HCT116 (cell line): Measurements from ENCODE around the gene GATM. TPM values are rescaled to one million over a fixed set of nuclear protein-coding genes. Genes with fewer than 3 reads are reported as not detected.

ENCODE experiments used
- ATAC-seq: fragments of 200-7000 bp; cut with Tn5 transposase; 2 replicates; pipeline ENCODE4 v1.9.1; 2020; ENCODE audit warnings: mild to moderate bottlenecking, moderate library complexity
- BruUV-seq: library from RNA; stranded (reverse); fragments of 400-500 nt; replicated peaks from 2 replicates; lab custom pipeline; 2021; lab: Mats Ljungman, UMichigan
- CTCF ChIA-PET: fragments of 300-600 bp; sonication (Branson Sonifier 250); formaldehyde crosslinking; loops from one replicate; lab custom pipeline; 2021; ENCODE audit warnings: antibody characterized with exemption; lab: Charles Lee
- POLR2A ChIA-PET: fragments of 300-600, 350-600 bp; sonication (Branson Sonifier 250); formaldehyde crosslinking; loops from one replicate; lab custom pipeline; 2021; ENCODE audit warnings: antibody characterized with exemption; lab: Charles Lee
- RAD21 ChIA-PET, 2 experiments: fragments of 300-600 bp; sonication (Branson Sonifier 250); formaldehyde crosslinking; loops; one replicate each; lab custom pipeline; 2023; ENCODE audit warnings: low total read pairs in 2 of 2; ENCODE audit not compliant: uncharacterized antibody in 2 of 2, unreplicated experiment in 2 of 2, low non-redundant PET in 1 of 2; lab: Charles Lee
- DNase-seq: peaks from one replicate; pipeline ENCODE4 v3.0.0-alpha.2; 2010; ENCODE audit warnings: low read depth, low spot score
- H2AFZ ChIP-seq: fragments of 200-600 bp; shearing (Covaris generic), sonication (generic); 2 replicates; pipeline ENCODE4 v1.6.1; 2017; ENCODE audit warnings: low read depth, mixed run types, mixed read lengths, antibody characterized with exemption, low read length; ENCODE audit not compliant: poor library complexity, severe bottlenecking
- H3K27ac ChIP-seq: 2 replicates; pipeline ENCODE4 v1.5.1; 2012; ENCODE audit warnings: low read depth, low read length
- H3K27me3 ChIP-seq: fragments of 200-600 bp; sonication (generic); 2 replicates; pipeline ENCODE4 v1.6.1; 2016; ENCODE audit warnings: mixed run types, low read length, mixed read lengths; ENCODE audit not compliant: insufficient read depth
- H3K36me3 ChIP-seq, 2 experiments: fragments of 200-500 bp in 1 of 2; fragments of 200-600 bp in 1 of 2; sonication (Bioruptor generic) in 1 of 2; sonication (generic) in 1 of 2; 2 replicates each; pipeline versions ENCODE4 v1.5.1 to v1.6.1; 2014 to 2016; ENCODE audit warnings: low read length in 2 of 2, inconsistent platforms in 1 of 2, mixed read lengths in 1 of 2, mixed run types in 1 of 2; ENCODE audit not compliant: insufficient read depth in 2 of 2, control insufficient read depth in 1 of 2
- H3K4me1 ChIP-seq, 2 experiments: fragments of 200-600 bp in 1 of 2; sonication (generic) in 1 of 2; 2 replicates each; pipeline versions ENCODE4 v1.5.1 to v1.6.1; 2012 to 2017; ENCODE audit warnings: low read length in 2 of 2, inconsistent platforms in 1 of 2, mild to moderate bottlenecking in 1 of 2, mixed read lengths in 1 of 2, mixed run types in 1 of 2, moderate library complexity in 1 of 2; ENCODE audit not compliant: insufficient read depth in 2 of 2, control insufficient read depth in 1 of 2
- H3K4me2 ChIP-seq: fragments of 200-600 bp; sonication (generic); 2 replicates; pipeline ENCODE4 v1.6.1; 2017; ENCODE audit warnings: mixed run types, low read length, mixed read lengths
- H3K4me3 ChIP-seq, 2 experiments: fragments of 200-600 bp in 1 of 2; sonication (generic) in 1 of 2; replicated peaks in 1 of 2; 2 replicates each; pipeline ENCODE4 v1.5.1; 2011 to 2016; ENCODE audit warnings: low read length in 2 of 2, control low read depth in 1 of 2, low read depth in 1 of 2, mild to moderate bottlenecking in 1 of 2, mixed read lengths in 1 of 2, mixed run types in 1 of 2
- H3K79me2 ChIP-seq: fragments of 200-600 bp; sonication (generic); 2 replicates; pipeline ENCODE4 v1.6.1; 2017; ENCODE audit warnings: mild to moderate bottlenecking, mixed run types, low read length, moderate library complexity, mixed read lengths; ENCODE audit not compliant: insufficient read depth
- H3K9ac ChIP-seq: fragments of 200-600 bp; sonication (generic); 2 replicates; pipeline ENCODE4 v1.6.1; 2016; ENCODE audit warnings: low read length, mixed read lengths
- H3K9me2 ChIP-seq: fragments of 200-600 bp; sonication (generic), shearing (Covaris generic); 2 replicates; pipeline ENCODE4 v1.6.1; 2017; ENCODE audit warnings: mixed run types, mild to moderate bottlenecking, moderate library complexity; ENCODE audit not compliant: insufficient read depth
- H3K9me3 ChIP-seq, 2 experiments: fragments of 200-500 bp in 1 of 2; fragments of 200-600 bp in 1 of 2; sonication (Bioruptor generic) in 1 of 2; sonication (generic) in 1 of 2; 2 replicates each; pipeline ENCODE4 v1.6.1; 2014 to 2017; ENCODE audit warnings: low read length in 2 of 2, mixed read lengths in 2 of 2, inconsistent platforms in 1 of 2, low read depth in 1 of 2, mild to moderate bottlenecking in 1 of 2, mixed run types in 1 of 2, moderate library complexity in 1 of 2; ENCODE audit not compliant: control insufficient read depth in 1 of 2, insufficient read depth in 1 of 2
- H4K20me1 ChIP-seq: fragments of 200-600 bp; sonication (generic), shearing (Covaris generic); 2 replicates; pipeline ENCODE4 v1.6.1; 2017; ENCODE audit warnings: mixed run types, mild to moderate bottlenecking, moderate library complexity; ENCODE audit not compliant: insufficient read depth
- CEBPB ChIP-seq: IDR thresholded peaks from 2 replicates; pipeline ENCODE4 v1.6.1; 2012; ENCODE audit warnings: low read depth
- EGR1 ChIP-seq: IDR thresholded peaks from 2 replicates; pipeline ENCODE4 v1.6.1; 2012; ENCODE audit warnings: low read depth
- EZH2 ChIP-seq: fragments of 200-600 bp; sonication (generic); IDR thresholded peaks from 2 replicates; pipeline ENCODE4 v1.6.1; 2017; ENCODE audit warnings: antibody characterized with exemption, mixed run types
- RAD21 ChIP-seq: IDR thresholded peaks from 2 replicates; pipeline ENCODE4 v1.6.1; 2012; ENCODE audit warnings: low read depth, mild to moderate bottlenecking
- TCF7L2 ChIP-seq: IDR thresholded peaks from 2 replicates; pipeline ENCODE4 v1.7.0; 2011; ENCODE audit warnings: borderline replicate concordance, inconsistent platforms; ENCODE audit not compliant: insufficient read depth, insufficient read length; ENCODE audit errors: extremely low read depth
- YY1 ChIP-seq: IDR thresholded peaks from 2 replicates; pipeline ENCODE4 v1.6.1; 2011; ENCODE audit warnings: low read length, low read depth, moderate library complexity, mild to moderate bottlenecking; ENCODE audit not compliant: insufficient replicate concordance; ENCODE audit errors: extremely low read depth
- ZFX ChIP-seq: fragments of 450-650 bp; IDR thresholded peaks from 2 replicates; pipeline ENCODE4 v1.6.1; 2017
- intact Hi-C: fragments of 100-400 bp; cut with micrococcal nuclease; formaldehyde crosslinking; loops from 2 replicates; pipeline ENCODE4 v1.10.0; 2022
- total RNA-seq: library from RNA; stranded (reverse); gene quantifications from one replicate; pipeline ENCODE4 v1.2.1, GENCODE V29; 2021; ENCODE audit not compliant: unreplicated experiment
- TF ChIP-seq, protein P1 (sequence below): IDR thresholded peaks from 2 replicates; pipeline ENCODE4 v1.6.1; 2012; ENCODE audit warnings: low read depth
- TF ChIP-seq, protein P2 (sequence below): IDR thresholded peaks from 2 replicates; pipeline ENCODE4 v1.6.1; 2011; ENCODE audit warnings: mild to moderate bottlenecking, low read length, moderate library complexity; ENCODE audit not compliant: insufficient replicate concordance; ENCODE audit errors: extremely low read depth
- TF ChIP-seq, protein P3 (sequence below), 3 experiments: fragments of 200-600 bp in 1 of 3; sonication (generic) in 1 of 3; IDR thresholded peaks in 2 of 3; conservative IDR thresholded peaks in 1 of 3; 2 replicates each; pipeline ENCODE4 v1.5.1; 2012 to 2017; ENCODE audit warnings: low read depth in 2 of 3, low read length in 2 of 3, antibody characterized with exemption in 1 of 3, borderline replicate concordance in 1 of 3, control low read depth in 1 of 3, mild to moderate bottlenecking in 1 of 3, mixed read lengths in 1 of 3, mixed run types in 1 of 3, moderate library complexity in 1 of 3; ENCODE audit not compliant: insufficient read depth in 1 of 3

The GATM gene
- total RNA-seq, 1 experiment from 2014 or later = 3.1 TPM

DNA sequence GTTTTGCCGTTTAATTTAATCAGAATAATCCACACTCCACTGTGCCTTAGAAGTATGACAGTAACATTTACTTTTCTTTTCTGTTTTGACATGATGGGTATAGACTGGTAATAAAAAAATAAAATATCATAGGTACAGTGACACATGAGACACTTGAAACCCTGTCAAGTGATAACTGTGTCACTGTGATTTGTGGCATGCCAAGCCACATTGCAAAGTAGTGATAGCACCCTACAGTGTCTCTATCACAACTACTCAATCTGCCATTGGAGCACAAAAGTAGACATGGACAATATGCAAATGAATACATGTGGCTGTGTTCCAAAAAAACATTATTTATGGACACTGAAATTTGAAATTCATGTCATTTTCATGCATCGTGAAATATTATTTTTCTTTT is 22.5 kb downstream of the GATM start:
- H3K36me3 ChIP-seq = no peaks in the 10 kb centered on the region
- TF ChIP-seq, protein P1, sequence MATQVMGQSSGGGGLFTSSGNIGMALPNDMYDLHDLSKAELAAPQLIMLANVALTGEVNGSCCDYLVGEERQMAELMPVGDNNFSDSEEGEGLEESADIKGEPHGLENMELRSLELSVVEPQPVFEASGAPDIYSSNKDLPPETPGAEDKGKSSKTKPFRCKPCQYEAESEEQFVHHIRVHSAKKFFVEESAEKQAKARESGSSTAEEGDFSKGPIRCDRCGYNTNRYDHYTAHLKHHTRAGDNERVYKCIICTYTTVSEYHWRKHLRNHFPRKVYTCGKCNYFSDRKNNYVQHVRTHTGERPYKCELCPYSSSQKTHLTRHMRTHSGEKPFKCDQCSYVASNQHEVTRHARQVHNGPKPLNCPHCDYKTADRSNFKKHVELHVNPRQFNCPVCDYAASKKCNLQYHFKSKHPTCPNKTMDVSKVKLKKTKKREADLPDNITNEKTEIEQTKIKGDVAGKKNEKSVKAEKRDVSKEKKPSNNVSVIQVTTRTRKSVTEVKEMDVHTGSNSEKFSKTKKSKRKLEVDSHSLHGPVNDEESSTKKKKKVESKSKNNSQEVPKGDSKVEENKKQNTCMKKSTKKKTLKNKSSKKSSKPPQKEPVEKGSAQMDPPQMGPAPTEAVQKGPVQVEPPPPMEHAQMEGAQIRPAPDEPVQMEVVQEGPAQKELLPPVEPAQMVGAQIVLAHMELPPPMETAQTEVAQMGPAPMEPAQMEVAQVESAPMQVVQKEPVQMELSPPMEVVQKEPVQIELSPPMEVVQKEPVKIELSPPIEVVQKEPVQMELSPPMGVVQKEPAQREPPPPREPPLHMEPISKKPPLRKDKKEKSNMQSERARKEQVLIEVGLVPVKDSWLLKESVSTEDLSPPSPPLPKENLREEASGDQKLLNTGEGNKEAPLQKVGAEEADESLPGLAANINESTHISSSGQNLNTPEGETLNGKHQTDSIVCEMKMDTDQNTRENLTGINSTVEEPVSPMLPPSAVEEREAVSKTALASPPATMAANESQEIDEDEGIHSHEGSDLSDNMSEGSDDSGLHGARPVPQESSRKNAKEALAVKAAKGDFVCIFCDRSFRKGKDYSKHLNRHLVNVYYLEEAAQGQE = no peak
- TF ChIP-seq CEBPB = no peak
- no peak for TF ChIP-seq YY1
- TF ChIP-seq RAD21 = no peak
- TF ChIP-seq, all 23 proteins: peak for 0
- Histone ChIP-seq H3K79me2 (no peaks in the 10 kb centered on the region), H3K27me3 (no peaks in the 10 kb centered on the region), H3K4me1 (no peaks in the 10 kb centered on the region), H3K4me2 (no peak overlapping the region), H3K9me2 (no peaks in the 10 kb centered on the region), H3K27ac (no peak overlapping the region), H4K20me1 (no peaks in the 10 kb centered on the region), H3K9me3 (no peaks in the 10 kb centered on the region), H3K9ac (no peak overlapping the region), H3K4me3 (no peak overlapping the region), H2AFZ (no peak overlapping the region)
- CTCF ChIA-PET = no interaction called here
- POLR2A ChIA-PET = no interaction called here
- DNase-seq (no peak), ATAC-seq (no peak)
- RAD21 ChIA-PET = no interaction called here
- intact Hi-C loops = no loop called here
- BruUV-seq = no TSS peak

DNA sequence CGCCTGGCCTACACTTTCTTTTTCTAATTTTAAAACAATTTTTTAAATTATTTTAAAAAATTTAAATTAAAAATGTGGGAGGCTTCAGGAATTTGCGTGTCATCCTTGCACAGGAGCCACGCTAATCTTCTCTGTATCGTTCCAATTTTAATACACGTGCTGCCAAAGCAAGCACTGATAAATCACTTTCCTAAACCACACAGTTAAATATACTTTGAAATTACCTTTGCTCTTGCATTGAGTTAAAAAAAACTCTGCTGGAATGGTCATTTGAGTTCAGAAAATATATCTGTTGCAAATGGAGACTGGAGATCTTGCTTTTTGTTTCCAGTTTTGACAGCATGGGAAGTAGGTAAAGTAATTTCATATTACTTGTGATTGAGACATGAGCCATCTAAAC is 23.6 kb downstream of the GATM start:
- Histone ChIP-seq H3K9me3 (no peaks in the 10 kb centered on the region), H3K27ac (no peak overlapping the region), H3K36me3 (no peaks in the 10 kb centered on the region), H3K79me2 (no peaks in the 10 kb centered on the region), H3K4me2 (no peak overlapping the region), H3K9me2 (no peaks in the 10 kb centered on the region), H3K27me3 (no peaks in the 10 kb centered on the region), H3K9ac (no peak overlapping the region), H3K4me1 (no peaks in the 10 kb centered on the region)
- CTCF ChIA-PET = interaction anchor here (0.8 kb wide), 1 partner anchor 14 kb away, joined by 3 read pairs; no protein-coding TSS in a partner anchor
- ATAC-seq (no peak), DNase-seq (no peak)
- RAD21 ChIA-PET = no interaction called here
- intact Hi-C loops = no loop called here
- TF ChIP-seq TCF7L2 (no peak), ZFX (no peak), EZH2 (no peak), EGR1 (no peak)
- TF ChIP-seq, protein P2, sequence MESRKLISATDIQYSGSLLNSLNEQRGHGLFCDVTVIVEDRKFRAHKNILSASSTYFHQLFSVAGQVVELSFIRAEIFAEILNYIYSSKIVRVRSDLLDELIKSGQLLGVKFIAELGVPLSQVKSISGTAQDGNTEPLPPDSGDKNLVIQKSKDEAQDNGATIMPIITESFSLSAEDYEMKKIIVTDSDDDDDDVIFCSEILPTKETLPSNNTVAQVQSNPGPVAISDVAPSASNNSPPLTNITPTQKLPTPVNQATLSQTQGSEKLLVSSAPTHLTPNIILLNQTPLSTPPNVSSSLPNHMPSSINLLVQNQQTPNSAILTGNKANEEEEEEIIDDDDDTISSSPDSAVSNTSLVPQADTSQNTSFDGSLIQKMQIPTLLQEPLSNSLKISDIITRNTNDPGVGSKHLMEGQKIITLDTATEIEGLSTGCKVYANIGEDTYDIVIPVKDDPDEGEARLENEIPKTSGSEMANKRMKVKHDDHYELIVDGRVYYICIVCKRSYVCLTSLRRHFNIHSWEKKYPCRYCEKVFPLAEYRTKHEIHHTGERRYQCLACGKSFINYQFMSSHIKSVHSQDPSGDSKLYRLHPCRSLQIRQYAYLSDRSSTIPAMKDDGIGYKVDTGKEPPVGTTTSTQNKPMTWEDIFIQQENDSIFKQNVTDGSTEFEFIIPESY = no peak
- TF ChIP-seq, protein P3, sequence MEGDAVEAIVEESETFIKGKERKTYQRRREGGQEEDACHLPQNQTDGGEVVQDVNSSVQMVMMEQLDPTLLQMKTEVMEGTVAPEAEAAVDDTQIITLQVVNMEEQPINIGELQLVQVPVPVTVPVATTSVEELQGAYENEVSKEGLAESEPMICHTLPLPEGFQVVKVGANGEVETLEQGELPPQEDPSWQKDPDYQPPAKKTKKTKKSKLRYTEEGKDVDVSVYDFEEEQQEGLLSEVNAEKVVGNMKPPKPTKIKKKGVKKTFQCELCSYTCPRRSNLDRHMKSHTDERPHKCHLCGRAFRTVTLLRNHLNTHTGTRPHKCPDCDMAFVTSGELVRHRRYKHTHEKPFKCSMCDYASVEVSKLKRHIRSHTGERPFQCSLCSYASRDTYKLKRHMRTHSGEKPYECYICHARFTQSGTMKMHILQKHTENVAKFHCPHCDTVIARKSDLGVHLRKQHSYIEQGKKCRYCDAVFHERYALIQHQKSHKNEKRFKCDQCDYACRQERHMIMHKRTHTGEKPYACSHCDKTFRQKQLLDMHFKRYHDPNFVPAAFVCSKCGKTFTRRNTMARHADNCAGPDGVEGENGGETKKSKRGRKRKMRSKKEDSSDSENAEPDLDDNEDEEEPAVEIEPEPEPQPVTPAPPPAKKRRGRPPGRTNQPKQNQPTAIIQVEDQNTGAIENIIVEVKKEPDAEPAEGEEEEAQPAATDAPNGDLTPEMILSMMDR (IDR thresholded peaks at IDR 0.05 in 2 of 3, conservative IDR thresholded peaks at IDR 0.05 in 1 of 3; ENCODE audit: borderline replicate concordance in 1 of 3, insufficient read depth in 1 of 3, low read depth in 2 of 3, low read length in 2 of 3) = no peak
- TF ChIP-seq, all 23 proteins: peak for 0
- no TSS peak for BruUV-seq
- H3K4me3 ChIP-seq = no peak overlapping the region
- no peak overlapping the region for H2AFZ ChIP-seq
- POLR2A ChIA-PET = no interaction called here
- H4K20me1 ChIP-seq = no peaks in the 10 kb centered on the region
